Fibroblast of skin of right quadriceps (primary cell): ENCODE results near the gene SRSF12.
"Not testable (repeated sequence)": the region's sequence is repeated elsewhere in the genome, so short reads cannot be mapped to it uniquely, and the experiment has no call there.

Experiments used
- DNase-seq: peaks from one replicate; pipeline ENCODE4 v3.0.0-alpha.2; 2013

The SRSF12 gene

DNA sequence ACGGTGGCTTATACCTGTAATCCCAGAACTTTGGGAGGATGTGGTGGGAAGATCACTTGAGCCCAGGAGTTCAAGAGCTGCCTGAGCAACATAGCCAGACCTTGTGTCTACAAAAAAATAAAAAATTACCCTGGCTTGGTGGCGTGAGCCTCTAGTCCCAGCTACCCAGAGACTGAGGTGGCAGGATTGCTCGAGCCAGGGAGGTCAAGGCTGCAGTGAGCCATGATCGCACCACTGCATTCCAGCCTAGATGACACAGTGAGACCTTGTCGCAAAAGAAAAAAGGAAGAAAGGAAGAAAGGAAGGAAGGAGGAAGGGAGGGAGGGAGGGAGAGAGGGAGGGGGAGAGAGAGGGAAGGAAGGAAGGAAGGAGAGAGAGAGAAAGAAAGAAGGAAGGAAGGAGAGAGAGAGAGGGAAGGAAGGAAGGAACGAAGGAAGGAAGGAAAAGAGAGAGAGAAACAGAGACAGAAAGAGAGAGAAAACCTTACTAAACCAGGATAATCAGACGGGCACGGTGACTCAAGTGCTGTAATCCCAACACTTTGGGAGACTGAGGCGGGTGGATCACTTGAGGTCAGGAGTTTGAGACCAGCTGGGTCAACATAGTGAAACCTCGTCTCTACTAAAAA is 48.2 kb downstream of the SRSF12 start:
- no peak for DNase-seq

DNA sequence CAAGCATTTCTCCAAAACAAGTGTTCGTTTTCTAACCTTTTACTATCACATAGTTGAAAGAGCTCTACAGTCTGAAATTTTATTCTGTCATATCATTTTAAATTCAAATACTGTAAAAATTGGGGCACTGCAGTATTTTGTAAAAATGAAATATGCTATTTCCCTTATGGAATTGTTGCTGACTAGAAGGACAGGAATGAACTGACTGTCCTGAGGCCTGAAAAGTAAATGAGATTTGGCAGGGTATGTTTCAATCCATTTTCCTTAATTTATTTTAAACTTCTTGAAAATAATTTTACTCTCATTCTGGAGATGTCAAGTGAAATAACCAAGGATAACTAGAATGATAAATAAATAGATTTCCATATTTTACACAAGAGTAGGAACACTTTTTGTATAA is 49.2 kb downstream of the SRSF12 start:
- no peak for DNase-seq

DNA sequence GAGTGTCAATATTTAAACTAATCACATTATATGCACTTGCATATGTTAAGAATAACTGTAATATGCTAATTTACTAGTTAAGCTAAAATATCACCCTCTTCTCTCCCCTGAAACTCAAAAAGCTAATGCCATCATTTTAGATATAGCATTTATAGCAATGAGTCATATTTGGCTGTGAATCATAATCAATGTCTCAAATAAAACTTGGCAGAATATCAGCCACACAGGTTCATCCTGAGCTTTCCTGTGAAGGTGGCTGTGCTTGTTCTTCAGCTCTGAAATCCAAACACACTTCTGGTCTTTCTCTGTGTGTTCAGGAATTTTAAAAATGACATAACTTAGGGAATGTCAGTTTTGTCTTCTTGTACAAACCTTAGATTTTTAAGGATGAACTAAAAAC is 50.1 kb downstream of the SRSF12 start:
- DNase-seq, result no peak

DNA sequence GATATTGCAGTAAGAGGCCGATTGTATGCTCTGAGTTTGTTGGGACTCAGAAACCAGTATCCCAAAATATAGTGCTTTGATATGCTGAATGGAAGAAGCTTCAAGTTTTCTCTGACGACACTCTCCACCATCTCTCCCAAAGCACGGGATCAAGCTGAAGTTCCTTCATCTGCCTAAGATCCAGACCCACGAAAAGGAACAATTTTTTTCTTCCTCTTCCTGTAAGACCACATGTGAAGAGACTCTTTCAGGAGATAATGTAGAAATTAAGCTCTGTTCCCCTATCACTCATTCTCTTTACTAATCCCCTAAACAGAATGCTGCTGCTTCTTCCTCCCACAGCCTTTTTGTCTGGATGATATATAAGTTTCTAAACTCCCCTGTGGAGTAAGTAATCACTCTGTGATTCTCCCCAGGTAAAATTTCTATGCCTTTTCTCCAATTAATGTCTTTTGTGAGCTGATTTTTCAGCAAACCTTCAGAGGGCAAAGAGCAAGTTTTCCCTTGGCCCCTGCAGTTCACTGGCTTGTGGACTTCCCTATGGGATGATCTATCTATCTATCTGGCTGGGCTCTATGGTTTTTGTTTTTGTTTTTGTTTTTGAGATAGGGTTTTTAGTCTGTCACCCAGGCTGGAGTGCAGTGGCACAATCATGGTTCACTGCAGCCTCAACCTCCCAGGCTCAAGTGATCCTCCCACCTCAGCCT is 50.8 kb downstream of the SRSF12 start:
- DNase-seq, result no peak

DNA sequence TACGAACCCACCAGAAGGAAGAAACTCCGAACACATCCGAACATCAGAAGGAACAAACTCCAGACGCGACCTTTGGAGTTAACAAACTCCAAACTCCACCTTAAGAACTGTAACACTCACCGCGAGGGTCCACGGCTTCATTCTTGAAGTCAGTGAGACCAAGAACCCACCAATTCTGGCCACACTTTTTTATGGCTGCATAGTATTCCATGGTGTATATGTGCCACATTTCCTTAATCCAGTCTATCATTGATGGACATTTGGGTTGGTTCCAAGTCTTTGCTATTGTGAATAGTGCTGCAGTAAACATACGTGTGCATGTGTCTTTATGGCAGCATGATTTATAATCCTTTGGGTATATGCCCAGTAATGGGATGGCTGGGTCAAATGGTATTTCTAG is 51.8 kb downstream of the SRSF12 start:
- DNase-seq, result not testable (repeated sequence)

DNA sequence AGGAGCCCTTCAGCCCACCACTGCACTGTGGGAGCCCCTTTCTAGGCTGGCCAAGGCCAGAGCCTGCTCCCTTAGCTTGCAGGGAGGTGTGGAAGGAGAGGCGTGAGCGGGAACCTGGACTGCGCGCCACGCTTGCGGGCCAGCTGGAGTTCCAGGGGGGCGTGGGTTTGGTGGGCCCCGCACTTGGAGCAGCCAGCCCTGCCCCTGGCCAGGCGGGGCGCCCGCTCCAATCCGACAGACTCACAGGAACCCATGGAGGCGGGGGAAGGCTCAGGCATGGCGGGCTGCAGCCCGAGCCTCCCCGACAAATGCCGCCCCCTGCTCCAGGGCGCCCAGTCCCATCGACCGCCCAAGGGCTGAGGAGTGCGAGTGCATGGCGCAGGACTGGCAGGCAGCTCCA is 52.9 kb downstream of the SRSF12 start:
- not testable (repeated sequence) for DNase-seq

DNA sequence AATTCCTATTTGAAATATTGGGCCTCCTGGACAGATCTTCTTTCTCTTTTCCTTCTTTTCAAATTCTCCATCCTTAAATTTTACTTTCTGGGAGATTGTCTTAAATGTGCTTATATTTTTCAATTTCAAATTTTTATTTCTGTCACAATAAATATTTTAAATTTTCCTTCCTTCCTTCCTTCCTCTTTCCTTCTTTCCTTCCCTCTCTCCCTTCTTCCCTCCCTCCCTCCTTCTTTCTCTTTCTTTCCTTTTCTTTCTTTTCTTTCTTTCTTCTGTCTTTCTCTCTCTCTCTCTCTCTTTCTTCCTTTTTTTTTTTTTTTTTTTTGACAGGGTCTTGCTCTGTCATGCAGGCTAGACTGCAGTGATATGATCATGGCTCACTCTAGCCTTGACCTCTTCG is 54.0 kb downstream of the SRSF12 start:
- DNase-seq, result no peak

DNA sequence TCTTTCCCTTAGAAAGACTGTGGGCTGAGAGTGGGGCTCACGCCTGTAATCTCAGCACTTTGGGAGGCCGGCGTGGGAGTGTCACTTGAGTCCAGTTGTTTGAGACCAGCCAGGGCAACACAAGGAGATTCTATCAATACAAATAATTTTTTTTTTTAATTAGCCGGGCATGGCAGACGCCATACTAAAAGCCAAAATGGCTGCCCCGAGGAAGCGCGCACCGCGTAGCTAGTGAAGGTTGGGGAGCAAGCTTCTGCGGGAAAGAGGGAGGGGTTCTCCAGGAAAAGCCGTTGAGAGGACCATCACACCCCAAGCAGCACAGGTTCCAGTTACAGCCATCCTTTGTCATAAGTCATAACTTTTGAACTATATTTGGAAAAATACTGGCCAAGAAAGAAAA is 58.6 kb downstream of the SRSF12 start:
- no peak for DNase-seq

DNA sequence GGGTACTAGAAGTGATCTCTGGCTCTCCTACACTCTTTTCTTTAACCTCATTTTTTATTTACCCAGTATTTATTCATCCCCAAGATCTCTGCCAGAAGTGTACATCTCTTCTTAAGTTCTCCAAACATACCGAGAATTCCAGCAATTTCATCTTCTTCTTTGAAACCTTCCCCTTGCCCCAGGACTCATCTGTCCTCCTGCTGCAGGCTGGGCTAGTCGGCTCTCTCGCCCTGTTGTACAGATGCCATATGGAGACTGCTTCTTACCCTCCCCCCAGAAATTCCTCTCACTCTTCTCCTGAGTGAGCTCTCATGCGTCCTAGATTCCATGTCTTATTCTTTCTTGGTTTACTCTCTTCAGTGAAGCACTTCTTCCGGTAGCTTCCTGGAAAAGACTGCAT is 59.2 kb downstream of the SRSF12 start:
- DNase-seq, result no peak

DNA sequence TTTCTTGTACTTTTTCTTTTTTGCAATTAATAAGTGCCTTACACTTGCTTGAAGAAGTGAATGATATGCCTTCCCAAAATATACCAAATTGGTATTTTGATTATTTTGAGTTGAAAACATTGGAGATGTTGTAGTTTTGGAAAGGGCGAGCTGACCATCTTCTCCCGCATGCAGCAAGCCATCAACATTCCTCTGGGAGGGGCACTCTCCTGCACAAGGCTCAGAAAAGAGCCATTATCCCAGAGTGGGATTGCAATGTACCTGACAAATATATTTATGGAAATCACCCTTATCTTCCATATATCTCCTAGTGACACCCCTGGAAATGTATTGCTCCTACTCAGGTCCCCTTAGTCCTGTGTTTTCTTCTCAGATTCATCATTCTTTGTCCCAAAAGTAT is 60.1 kb downstream of the SRSF12 start:
- DNase-seq, result no peak

DNA sequence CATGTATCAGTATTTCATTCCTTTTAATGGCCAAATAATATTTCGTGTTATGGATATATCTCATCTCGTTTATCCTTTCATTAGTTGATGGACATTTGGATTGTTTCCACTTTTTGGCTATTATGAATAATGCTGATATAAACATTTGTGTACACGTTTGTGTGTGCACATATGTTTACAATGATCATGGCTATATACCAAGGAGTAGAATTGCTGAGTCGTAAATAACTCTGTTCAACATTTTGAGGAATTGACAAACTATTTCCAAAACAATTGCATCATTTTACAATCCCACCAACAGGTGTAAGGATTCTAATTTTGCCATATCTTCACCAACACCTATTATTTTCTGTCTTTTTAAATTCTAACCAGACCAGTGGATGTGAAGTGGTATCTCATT is 63.7 kb downstream of the SRSF12 start:
- no peak for DNase-seq

DNA sequence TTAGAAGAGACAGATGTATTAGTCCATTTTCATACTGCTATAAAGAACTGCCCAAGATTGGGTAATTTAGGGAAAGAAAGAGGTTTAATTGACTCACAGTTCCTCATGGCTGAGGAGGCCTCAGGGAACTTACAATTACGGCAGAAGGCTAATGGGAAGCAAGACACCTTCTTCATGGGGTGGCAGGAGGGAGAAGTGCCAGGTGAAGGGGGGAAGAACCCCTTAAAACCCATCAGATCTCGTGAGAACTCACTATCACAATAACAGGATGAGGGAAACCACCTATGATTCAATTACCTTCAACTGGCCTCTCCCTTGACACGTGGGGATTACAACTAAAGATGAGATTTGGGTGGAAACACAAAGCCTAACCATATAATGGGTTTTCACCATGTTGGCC is 66.2 kb downstream of the SRSF12 start:
- no peak for DNase-seq

DNA sequence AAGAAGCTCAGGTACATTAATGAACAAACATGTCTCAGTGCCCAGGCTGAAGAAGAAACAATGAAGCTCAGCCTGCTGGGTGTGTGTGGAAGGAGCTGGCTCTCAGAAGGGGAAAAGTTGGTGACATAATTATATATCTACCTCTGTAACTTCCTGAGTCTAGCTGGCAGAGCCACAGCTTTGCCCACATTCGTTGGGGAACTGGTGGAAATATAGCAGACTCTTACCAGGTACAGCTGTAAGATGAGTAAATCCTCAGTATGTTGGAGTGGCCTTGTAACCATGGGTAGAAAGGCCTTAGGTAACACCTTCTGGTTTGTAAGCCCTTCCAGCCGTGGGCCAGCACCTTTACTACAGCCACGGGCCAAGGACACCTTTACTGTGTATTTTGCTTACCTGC is 67.2 kb downstream of the SRSF12 start:
- no peak for DNase-seq

DNA sequence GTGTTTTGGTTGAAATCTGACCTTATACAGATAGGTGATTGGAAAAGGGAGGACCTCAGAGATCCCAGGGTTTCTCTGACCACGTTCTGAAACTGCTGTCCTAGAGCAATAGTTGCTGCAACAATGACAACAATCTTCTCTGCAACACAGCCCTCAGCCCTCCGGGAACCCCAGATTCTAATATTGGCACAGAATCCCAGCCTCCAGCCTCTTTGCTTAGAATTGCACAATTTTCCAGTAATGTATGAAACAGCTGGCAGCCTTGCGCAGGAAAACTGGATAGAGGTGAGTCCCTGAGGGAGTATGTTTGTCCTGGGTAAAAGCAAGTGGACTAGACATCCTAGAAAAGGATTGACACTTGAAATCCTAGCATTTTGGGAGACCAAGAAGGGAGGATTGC is 67.7 kb downstream of the SRSF12 start:
- peak; percentile 66 for DNase-seq

DNA sequence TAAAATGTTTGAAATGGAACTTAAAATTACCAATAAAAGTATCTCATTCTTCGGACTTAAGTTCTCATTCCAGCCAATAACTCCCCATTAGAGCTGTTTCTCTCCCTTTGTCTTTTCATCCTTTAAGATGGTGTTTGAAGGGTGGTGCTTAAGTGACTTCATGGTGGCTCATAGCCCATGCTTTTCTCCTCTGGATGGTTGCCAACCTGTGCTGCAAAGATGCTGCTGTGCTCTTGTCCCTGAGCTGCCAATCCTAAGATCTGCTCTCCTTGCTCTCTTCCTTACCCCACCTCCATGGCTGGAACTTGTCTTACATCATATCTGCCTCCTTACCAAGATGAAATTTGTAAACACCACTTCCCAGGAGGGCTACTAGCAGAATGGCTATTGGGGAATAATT is 68.9 kb downstream of the SRSF12 start:
- DNase-seq, result peak; percentile 63

DNA sequence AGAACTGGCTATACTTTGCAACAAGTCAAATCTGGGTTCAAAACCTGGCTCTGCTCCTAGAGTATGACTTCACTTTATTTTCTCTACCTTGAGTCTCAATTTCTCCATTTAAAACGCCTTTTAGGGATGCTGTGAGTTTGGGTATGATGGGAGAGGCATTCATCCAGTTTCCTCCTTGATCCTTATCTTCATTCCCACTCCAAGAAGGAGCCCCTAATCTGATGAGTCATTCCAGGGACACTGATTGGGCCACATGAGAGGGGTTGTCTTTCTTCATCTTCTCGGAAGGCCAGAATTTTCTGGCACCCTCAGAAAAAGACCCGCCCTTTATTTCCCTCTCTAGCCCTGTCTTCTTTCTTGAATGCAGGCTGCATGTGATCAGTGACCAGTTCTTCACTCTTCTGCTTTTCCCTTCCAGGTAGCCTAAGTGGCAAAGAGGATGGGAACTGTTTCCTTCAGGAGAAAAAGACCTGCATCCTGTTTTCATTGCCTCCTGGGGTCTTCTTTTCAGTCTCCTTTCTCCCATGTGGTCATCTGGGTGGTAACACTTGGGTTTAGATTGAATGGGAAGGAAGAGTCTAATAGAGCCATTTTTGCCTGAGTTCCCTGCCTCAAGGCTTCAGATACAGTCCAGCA is 69.5 kb downstream of the SRSF12 start:
- peak; percentile 31 for DNase-seq

DNA sequence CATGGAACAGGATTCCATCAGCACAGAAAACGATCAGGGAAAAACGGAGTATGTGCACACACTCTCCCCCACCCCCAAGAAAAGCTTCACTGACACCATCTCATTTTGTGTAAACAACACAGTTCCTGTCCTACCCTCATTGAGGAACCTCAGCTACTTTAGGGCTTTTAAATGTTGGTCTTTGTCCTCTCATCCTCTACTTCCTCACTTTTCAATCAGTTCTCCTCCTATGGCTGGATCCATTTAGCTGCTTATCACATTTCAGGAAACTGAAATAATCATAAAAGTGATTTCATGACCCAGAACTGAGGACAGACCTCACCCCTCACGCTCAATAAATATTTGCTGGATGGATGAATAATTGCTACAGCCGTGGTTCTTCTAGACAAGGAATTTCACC is 70.4 kb downstream of the SRSF12 start:
- no peak for DNase-seq
